HCT116 (cell line): ENCODE measurements around the gene ABCC2. TPM values are rescaled to one million over a fixed set of nuclear protein-coding genes. Genes with fewer than 3 reads are reported as not detected.

Experiments
- ATAC-seq: fragments of 200-7000 bp; cut with Tn5 transposase; 2 replicates; pipeline ENCODE4 v1.9.1; 2020; ENCODE audit warnings: mild to moderate bottlenecking, moderate library complexity
- BruUV-seq: library from RNA; stranded (reverse); fragments of 400-500 nt; replicated peaks from 2 replicates; lab custom pipeline; 2021; lab: Mats Ljungman, UMichigan
- CTCF ChIA-PET: fragments of 300-600 bp; sonication (Branson Sonifier 250); formaldehyde crosslinking; loops from one replicate; lab custom pipeline; 2021; ENCODE audit warnings: antibody characterized with exemption; lab: Charles Lee
- POLR2A ChIA-PET: fragments of 300-600, 350-600 bp; sonication (Branson Sonifier 250); formaldehyde crosslinking; loops from one replicate; lab custom pipeline; 2021; ENCODE audit warnings: antibody characterized with exemption; lab: Charles Lee
- RAD21 ChIA-PET, 2 experiments: fragments of 300-600 bp; sonication (Branson Sonifier 250); formaldehyde crosslinking; loops; one replicate each; lab custom pipeline; 2023; ENCODE audit warnings: low total read pairs in 2 of 2; ENCODE audit not compliant: uncharacterized antibody in 2 of 2, unreplicated experiment in 2 of 2, low non-redundant PET in 1 of 2; lab: Charles Lee
- DNase-seq: peaks from one replicate; pipeline ENCODE4 v3.0.0-alpha.2; 2010; ENCODE audit warnings: low read depth, low spot score
- H2AFZ ChIP-seq: fragments of 200-600 bp; shearing (Covaris generic), sonication (generic); 2 replicates; pipeline ENCODE4 v1.6.1; 2017; ENCODE audit warnings: low read depth, mixed run types, mixed read lengths, antibody characterized with exemption, low read length; ENCODE audit not compliant: poor library complexity, severe bottlenecking
- H3K27ac ChIP-seq: 2 replicates; pipeline ENCODE4 v1.5.1; 2012; ENCODE audit warnings: low read depth, low read length
- H3K27me3 ChIP-seq: fragments of 200-600 bp; sonication (generic); 2 replicates; pipeline ENCODE4 v1.6.1; 2016; ENCODE audit warnings: mixed run types, low read length, mixed read lengths; ENCODE audit not compliant: insufficient read depth
- H3K36me3 ChIP-seq, 2 experiments: fragments of 200-500 bp in 1 of 2; fragments of 200-600 bp in 1 of 2; sonication (Bioruptor generic) in 1 of 2; sonication (generic) in 1 of 2; 2 replicates each; pipeline versions ENCODE4 v1.5.1 to v1.6.1; 2014 to 2016; ENCODE audit warnings: low read length in 2 of 2, inconsistent platforms in 1 of 2, mixed read lengths in 1 of 2, mixed run types in 1 of 2; ENCODE audit not compliant: insufficient read depth in 2 of 2, control insufficient read depth in 1 of 2
- H3K4me1 ChIP-seq, 2 experiments: fragments of 200-600 bp in 1 of 2; sonication (generic) in 1 of 2; 2 replicates each; pipeline versions ENCODE4 v1.5.1 to v1.6.1; 2012 to 2017; ENCODE audit warnings: low read length in 2 of 2, inconsistent platforms in 1 of 2, mild to moderate bottlenecking in 1 of 2, mixed read lengths in 1 of 2, mixed run types in 1 of 2, moderate library complexity in 1 of 2; ENCODE audit not compliant: insufficient read depth in 2 of 2, control insufficient read depth in 1 of 2
- H3K4me2 ChIP-seq: fragments of 200-600 bp; sonication (generic); 2 replicates; pipeline ENCODE4 v1.6.1; 2017; ENCODE audit warnings: mixed run types, low read length, mixed read lengths
- H3K4me3 ChIP-seq, 2 experiments: fragments of 200-600 bp in 1 of 2; sonication (generic) in 1 of 2; replicated peaks in 1 of 2; 2 replicates each; pipeline ENCODE4 v1.5.1; 2011 to 2016; ENCODE audit warnings: low read length in 2 of 2, control low read depth in 1 of 2, low read depth in 1 of 2, mild to moderate bottlenecking in 1 of 2, mixed read lengths in 1 of 2, mixed run types in 1 of 2
- H3K79me2 ChIP-seq: fragments of 200-600 bp; sonication (generic); 2 replicates; pipeline ENCODE4 v1.6.1; 2017; ENCODE audit warnings: mild to moderate bottlenecking, mixed run types, low read length, moderate library complexity, mixed read lengths; ENCODE audit not compliant: insufficient read depth
- H3K9ac ChIP-seq: fragments of 200-600 bp; sonication (generic); 2 replicates; pipeline ENCODE4 v1.6.1; 2016; ENCODE audit warnings: low read length, mixed read lengths
- H3K9me2 ChIP-seq: fragments of 200-600 bp; sonication (generic), shearing (Covaris generic); 2 replicates; pipeline ENCODE4 v1.6.1; 2017; ENCODE audit warnings: mixed run types, mild to moderate bottlenecking, moderate library complexity; ENCODE audit not compliant: insufficient read depth
- H3K9me3 ChIP-seq, 2 experiments: fragments of 200-500 bp in 1 of 2; fragments of 200-600 bp in 1 of 2; sonication (Bioruptor generic) in 1 of 2; sonication (generic) in 1 of 2; 2 replicates each; pipeline ENCODE4 v1.6.1; 2014 to 2017; ENCODE audit warnings: low read length in 2 of 2, mixed read lengths in 2 of 2, inconsistent platforms in 1 of 2, low read depth in 1 of 2, mild to moderate bottlenecking in 1 of 2, mixed run types in 1 of 2, moderate library complexity in 1 of 2; ENCODE audit not compliant: control insufficient read depth in 1 of 2, insufficient read depth in 1 of 2
- H4K20me1 ChIP-seq: fragments of 200-600 bp; sonication (generic), shearing (Covaris generic); 2 replicates; pipeline ENCODE4 v1.6.1; 2017; ENCODE audit warnings: mixed run types, mild to moderate bottlenecking, moderate library complexity; ENCODE audit not compliant: insufficient read depth
- CBX3 ChIP-seq: IDR thresholded peaks from 2 replicates; pipeline ENCODE4 v1.6.1; 2012; ENCODE audit warnings: low read depth
- CEBPB ChIP-seq: IDR thresholded peaks from 2 replicates; pipeline ENCODE4 v1.6.1; 2012; ENCODE audit warnings: low read depth
- CTCF ChIP-seq, 3 experiments: fragments of 200-600 bp in 1 of 3; sonication (generic) in 1 of 3; IDR thresholded peaks in 2 of 3; conservative IDR thresholded peaks in 1 of 3; 2 replicates each; pipeline ENCODE4 v1.5.1; 2012 to 2017; ENCODE audit warnings: low read depth in 2 of 3, low read length in 2 of 3, antibody characterized with exemption in 1 of 3, borderline replicate concordance in 1 of 3, control low read depth in 1 of 3, mild to moderate bottlenecking in 1 of 3, mixed read lengths in 1 of 3, mixed run types in 1 of 3, moderate library complexity in 1 of 3; ENCODE audit not compliant: insufficient read depth in 1 of 3
- EGR1 ChIP-seq: IDR thresholded peaks from 2 replicates; pipeline ENCODE4 v1.6.1; 2012; ENCODE audit warnings: low read depth
- ELF1 ChIP-seq: IDR thresholded peaks from 2 replicates; pipeline ENCODE4 v1.6.1; 2012; ENCODE audit warnings: low read depth, borderline replicate concordance
- EZH2 ChIP-seq: fragments of 200-600 bp; sonication (generic); IDR thresholded peaks from 2 replicates; pipeline ENCODE4 v1.6.1; 2017; ENCODE audit warnings: antibody characterized with exemption, mixed run types
- EZH2phosphoT487 ChIP-seq: fragments of 200-600 bp; IDR thresholded peaks from 2 replicates; pipeline ENCODE4 v1.6.1; 2018; ENCODE audit warnings: antibody characterized with exemption, borderline replicate concordance
- FOSL1 ChIP-seq: IDR thresholded peaks from 2 replicates; pipeline ENCODE4 v1.6.1; 2012; ENCODE audit warnings: low read depth
- JUND ChIP-seq: IDR thresholded peaks from 2 replicates; pipeline ENCODE4 v1.6.1; 2012
- POLR2A ChIP-seq: IDR thresholded peaks from 2 replicates; pipeline ENCODE4 v1.7.0; 2011; ENCODE audit warnings: borderline replicate concordance; ENCODE audit not compliant: insufficient read depth, insufficient read length; ENCODE audit errors: extremely low read depth
- POLR2AphosphoS5 ChIP-seq: IDR thresholded peaks from 2 replicates; pipeline ENCODE4 v1.6.1; 2011; ENCODE audit warnings: mild to moderate bottlenecking, low read depth, low read length, moderate library complexity
- RAD21 ChIP-seq: IDR thresholded peaks from 2 replicates; pipeline ENCODE4 v1.6.1; 2012; ENCODE audit warnings: low read depth, mild to moderate bottlenecking
- REST ChIP-seq: IDR thresholded peaks from 2 replicates; pipeline ENCODE4 v1.6.1; 2012; ENCODE audit warnings: low read depth
- SRF ChIP-seq: IDR thresholded peaks from 2 replicates; pipeline ENCODE4 v1.6.1; 2012; ENCODE audit warnings: low read depth
- YY1 ChIP-seq: IDR thresholded peaks from 2 replicates; pipeline ENCODE4 v1.6.1; 2011; ENCODE audit warnings: low read length, low read depth, moderate library complexity, mild to moderate bottlenecking; ENCODE audit not compliant: insufficient replicate concordance; ENCODE audit errors: extremely low read depth
- ZFX ChIP-seq: fragments of 450-650 bp; IDR thresholded peaks from 2 replicates; pipeline ENCODE4 v1.6.1; 2017
- ZNF274 ChIP-seq: fragments of 200-500 bp; sonication (Bioruptor generic); IDR thresholded peaks from 2 replicates; pipeline ENCODE4 v1.6.1; 2014; ENCODE audit warnings: mild to moderate bottlenecking, low read depth, low read length, inconsistent platforms
- intact Hi-C: fragments of 100-400 bp; cut with micrococcal nuclease; formaldehyde crosslinking; loops from 2 replicates; pipeline ENCODE4 v1.10.0; 2022
- total RNA-seq: library from RNA; stranded (reverse); gene quantifications from one replicate; pipeline ENCODE4 v1.2.1, GENCODE V29; 2021; ENCODE audit not compliant: unreplicated experiment
- TF ChIP-seq, protein P1 (sequence below): IDR thresholded peaks from 2 replicates; pipeline ENCODE4 v1.6.1; 2012
- TF ChIP-seq, protein P2 (sequence below): IDR thresholded peaks from 2 replicates; pipeline ENCODE4 v1.6.1; 2012

Gene ABCC2
- total RNA-seq, 1 experiment from 2014 or later: 88.2 TPM

DNA sequence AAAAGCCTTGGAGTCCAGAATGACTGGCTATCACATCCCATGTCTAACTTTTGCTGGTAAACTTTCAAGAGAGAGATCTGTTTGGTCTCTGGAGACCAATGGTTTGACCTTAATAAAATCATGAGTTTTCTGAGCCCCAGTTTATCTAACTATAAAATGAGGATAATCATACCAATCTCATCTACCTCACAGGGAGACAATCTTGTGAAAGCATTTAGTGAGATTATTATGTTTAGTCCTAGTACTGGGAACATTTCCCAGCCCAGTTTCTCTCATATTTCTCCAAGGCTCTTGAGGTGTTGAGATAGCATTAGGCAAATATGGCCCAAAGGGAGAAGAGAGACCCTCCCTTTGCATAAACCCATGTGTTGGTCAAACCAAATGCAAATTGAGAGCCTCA, 25.8 kb downstream of the ABCC2 start:
- RAD21 ChIA-PET: no interaction called here
- Histone ChIP-seq H3K4me1 (no peaks in the 10 kb centered on the region), H3K9me3 (no peaks in the 10 kb centered on the region), H3K9me2 (no peaks in the 10 kb centered on the region), H3K9ac (no peak overlapping the region), H3K36me3 (peaks cover 44 to 92% of the 10 kb centered on the region in 2 experiments; a peak in 3 of 4 replicates), H3K27ac (no peak overlapping the region), H3K4me3 (no peak overlapping the region), H4K20me1 (no peaks in the 10 kb centered on the region), H3K79me2 (no peaks in the 10 kb centered on the region), H2AFZ (no peak overlapping the region), H3K27me3 (no peaks in the 10 kb centered on the region), H3K4me2 (no peak overlapping the region)
- no peak for ATAC-seq
- TF ChIP-seq CTCF (IDR thresholded peaks at IDR 0.05 in 2 of 3, conservative IDR thresholded peaks at IDR 0.05 in 1 of 3; ENCODE audit: borderline replicate concordance in 1 of 3, insufficient read depth in 1 of 3, low read depth in 2 of 3, low read length in 2 of 3) (no peak), SRF (no peak), FOSL1 (no peak), RAD21 (no peak), ELF1 (no peak), JUND (no peak), POLR2AphosphoS5 (no peak), POLR2A (no peak), CEBPB (no peak), YY1 (no peak), ZFX (no peak), REST (no peak), EGR1 (no peak), EZH2phosphoT487 (no peak), CBX3 (no peak), EZH2 (no peak), ZNF274 (no peak)
- TF ChIP-seq, protein P1, sequence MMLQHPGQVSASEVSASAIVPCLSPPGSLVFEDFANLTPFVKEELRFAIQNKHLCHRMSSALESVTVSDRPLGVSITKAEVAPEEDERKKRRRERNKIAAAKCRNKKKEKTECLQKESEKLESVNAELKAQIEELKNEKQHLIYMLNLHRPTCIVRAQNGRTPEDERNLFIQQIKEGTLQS: no peak
- TF ChIP-seq, protein P2, sequence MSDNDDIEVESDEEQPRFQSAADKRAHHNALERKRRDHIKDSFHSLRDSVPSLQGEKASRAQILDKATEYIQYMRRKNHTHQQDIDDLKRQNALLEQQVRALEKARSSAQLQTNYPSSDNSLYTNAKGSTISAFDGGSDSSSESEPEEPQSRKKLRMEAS: no peak
- DNase-seq: no peak
- intact Hi-C loops: no loop called here
- POLR2A ChIA-PET: no interaction called here
- no TSS peak for BruUV-seq
- CTCF ChIA-PET: no interaction called here
